ENCODE results near the gene SPEF1.
A peak's percentile ranks its signal among the peaks of the same experiment; 100 is the strongest.

The SPEF1 gene

GRCh38 chr20:3783068-3783489, 1.8 kb upstream of the SPEF1 start:
- no peaks in the 10 kb centered on the region for H3K9me3 ChIP-seq
- H3K27me3 ChIP-seq, result no peaks in the 10 kb centered on the region
- no peak overlapping the region for H3K4me3 ChIP-seq
- peaks cover 6 to 58% (median 47%) of the 10 kb centered on the region in 4 donors for H3K4me1 ChIP-seq
- peaks cover 0 to 7% (median 6%) of the 10 kb centered on the region in 3 donors for H3K36me3 ChIP-seq
- intact Hi-C loops (cut with DNase I; ENCODE audit: low total_unique reads), result loop anchor here (10.0 kb wide), 1 partner anchor 72 kb away; no protein-coding TSS in a partner anchor
- H3K27ac ChIP-seq, result no peak overlapping the region
- TF ChIP-seq CTCF (IDR thresholded peaks at IDR 0.05), result no peak
- DNase-seq, result peak in 1 of 2 donors; percentile 64

GRCh38 chr20:3782597-3782996, 1.3 kb upstream of the SPEF1 start:
- no peak overlapping the region for H3K4me3 ChIP-seq
- intact Hi-C loops (cut with DNase I; ENCODE audit: low total_unique reads), result loop anchor here (10.0 kb wide), 1 partner anchor 72 kb away; no protein-coding TSS in a partner anchor
- peaks cover 6 to 62% (median 50%) of the 10 kb centered on the region in 4 donors for H3K4me1 ChIP-seq
- peaks cover 0 to 7% (median 6%) of the 10 kb centered on the region in 3 donors for H3K36me3 ChIP-seq
- H3K27me3 ChIP-seq, result no peaks in the 10 kb centered on the region
- no peak overlapping the region for H3K27ac ChIP-seq
- TF ChIP-seq CTCF (IDR thresholded peaks at IDR 0.05), result no peak
- DNase-seq, result no peak
- no peaks in the 10 kb centered on the region for H3K9me3 ChIP-seq

- Histone ChIP-seq H3K4me1 (peaks cover 6 to 49% (median 30%) of the 10 kb centered on the region in 4 donors), H3K27me3 (no peaks in the 10 kb centered on the region)
These were observed 2.3 kb downstream of the SPEF1 start for GRCh38 chr20:3778976-3779375.

GRCh38 chr20:3777716-3778629, 3.3 kb downstream of the SPEF1 start:
- H3K4me1 ChIP-seq, result peaks cover 6 to 39% (median 23%) of the 10 kb centered on the region in 4 donors
- no peaks in the 10 kb centered on the region for H3K27me3 ChIP-seq
- peak overlapping the region; percentile 49 to 59 for H3K4me3 ChIP-seq
- no peaks in the 10 kb centered on the region for H3K36me3 ChIP-seq
- no peaks in the 10 kb centered on the region for H3K9me3 ChIP-seq
- TF ChIP-seq CTCF (IDR thresholded peaks at IDR 0.05), result no peak
- intact Hi-C loops (cut with DNase I; ENCODE audit: low total_unique reads), result loop anchor here (5.0 kb wide), 1 partner anchor 101 kb away; no protein-coding TSS in a partner anchor
- H3K27ac ChIP-seq, result peak overlapping the region; percentile 32 to 56
- DNase-seq, result peak; percentile 73 to 85

More at GRCh38 chr20:3778976-3779375, 2.3 kb downstream of the SPEF1 start:
- TF ChIP-seq CTCF (IDR thresholded peaks at IDR 0.05), result no peak
- Histone ChIP-seq H3K36me3 (peaks cover 0 to under 1% (median 0%) of the 10 kb centered on the region in 3 donors), H3K9me3 (no peaks in the 10 kb centered on the region), H3K27ac (no peak overlapping the region), H3K4me3 (no peak overlapping the region)
- intact Hi-C loops (cut with DNase I; ENCODE audit: low total_unique reads), result loop anchor here (5.0 kb wide), 1 partner anchor 102 kb away; no protein-coding TSS in a partner anchor
- peak in 1 of 2 donors; percentile 61 for DNase-seq

GRCh38 chr20:3777381-3777715, 3.9 kb downstream of the SPEF1 start:
- no peaks in the 10 kb centered on the region for H3K27me3 ChIP-seq
- intact Hi-C loops (cut with DNase I; ENCODE audit: low total_unique reads), result loop anchor here (5.0 kb wide), 1 partner anchor 100 kb away; no protein-coding TSS in a partner anchor
- H3K4me3 ChIP-seq, result peak overlapping the region; percentile 49 to 59
- no peaks in the 10 kb centered on the region for H3K9me3 ChIP-seq
- no peak for DNase-seq
- peaks cover 6 to 33% (median 21%) of the 10 kb centered on the region in 4 donors for H3K4me1 ChIP-seq
- peak overlapping the region; percentile 32 to 56 for H3K27ac ChIP-seq
- H3K36me3 ChIP-seq, result no peaks in the 10 kb centered on the region
- no peak for TF ChIP-seq CTCF (IDR thresholded peaks at IDR 0.05)

Data from tibial artery (tissue), 4 donors.